GM12891 (cell line): Measurements from ENCODE around the gene SLC1A3.

Source experiments
- POLR2A ChIP-seq: IDR thresholded peaks from 2 replicates; pipeline ENCODE4 v1.6.1; 2011; ENCODE audit warnings: low read depth, low read length, control low read depth
- POLR2AphosphoS5 ChIP-seq: IDR thresholded peaks from 2 replicates; pipeline ENCODE4 v1.6.1; 2011; ENCODE audit warnings: low read depth, low read length, control low read depth
- TAF1 ChIP-seq: IDR thresholded peaks from 2 replicates; pipeline ENCODE4 v1.6.1; 2011; ENCODE audit warnings: low read depth, low read length, control low read depth

GRCh38 chr5:36726317-36726716, 119.9 kb downstream of the SLC1A3 start:
- TF ChIP-seq POLR2A = no peak
- TF ChIP-seq POLR2AphosphoS5 = no peak
- no peak for TF ChIP-seq TAF1
